Upper lobe of right lung (tissue), 1 donor: ENCODE measurements around the gene C21orf58. TPM values are rescaled to one million over a fixed set of nuclear protein-coding genes. Genes with fewer than 3 reads are reported as not detected.
"Not testable (repeated sequence)": the region's sequence is repeated elsewhere in the genome, so short reads cannot be mapped to it uniquely, and the experiment has no call there.

ENCODE experiments used
- ATAC-seq: fragments of 200-7000 bp; cut with Tn5 transposase; one replicate; pipeline ENCODE4 v1.9.1; 2020; ENCODE audit warnings: mild to moderate bottlenecking, moderate library complexity
- DNase-seq: peaks from one replicate; pipeline ENCODE4 v3.0.0-alpha.2; 2020
- H3K27ac ChIP-seq: fragments of 200-600 bp; one replicate; pipeline ENCODE4 v1.8.0; 2022
- H3K27me3 ChIP-seq: fragments of 200-600 bp; one replicate; pipeline ENCODE4 v1.8.0; 2022; ENCODE audit warnings: mild to moderate bottlenecking
- H3K36me3 ChIP-seq: fragments of 200-600 bp; one replicate; pipeline ENCODE4 v1.8.0; 2022
- H3K4me1 ChIP-seq: fragments of 200-600 bp; one replicate; pipeline ENCODE4 v1.8.0; 2022
- H3K4me3 ChIP-seq: fragments of 200-600 bp; one replicate; pipeline ENCODE4 v1.8.0; 2022; ENCODE audit warnings: mild to moderate bottlenecking
- H3K9me3 ChIP-seq: fragments of 200-600 bp; one replicate; pipeline ENCODE4 v1.8.0; 2022
- intact Hi-C: fragments of 100-400 bp; cut with DNase I; formaldehyde crosslinking; loops from one replicate; pipeline ENCODE4 v1.11.0; 2022
- total RNA-seq: library from RNA; stranded (reverse); fragmentation: NEBNext Ultra II Directional; extraction: Animal tissue kit (Norgen Biotek cat#: 25700); gene quantifications from one replicate; pipeline ENCODE4 v1.2.1, GENCODE V29; 2021
- TF ChIP-seq, protein P1 (sequence below): fragments of 200-600 bp; IDR thresholded peaks from one replicate; pipeline ENCODE4 v1.8.0; 2022; ENCODE audit warnings: antibody characterized with exemption
- donor health status: DM: no; HTN: yes; CAD: no; lungs with severe emphysema.

The C21orf58 gene
- total RNA-seq, 1 donor from 2014 or later: 2.3 TPM

DNA sequence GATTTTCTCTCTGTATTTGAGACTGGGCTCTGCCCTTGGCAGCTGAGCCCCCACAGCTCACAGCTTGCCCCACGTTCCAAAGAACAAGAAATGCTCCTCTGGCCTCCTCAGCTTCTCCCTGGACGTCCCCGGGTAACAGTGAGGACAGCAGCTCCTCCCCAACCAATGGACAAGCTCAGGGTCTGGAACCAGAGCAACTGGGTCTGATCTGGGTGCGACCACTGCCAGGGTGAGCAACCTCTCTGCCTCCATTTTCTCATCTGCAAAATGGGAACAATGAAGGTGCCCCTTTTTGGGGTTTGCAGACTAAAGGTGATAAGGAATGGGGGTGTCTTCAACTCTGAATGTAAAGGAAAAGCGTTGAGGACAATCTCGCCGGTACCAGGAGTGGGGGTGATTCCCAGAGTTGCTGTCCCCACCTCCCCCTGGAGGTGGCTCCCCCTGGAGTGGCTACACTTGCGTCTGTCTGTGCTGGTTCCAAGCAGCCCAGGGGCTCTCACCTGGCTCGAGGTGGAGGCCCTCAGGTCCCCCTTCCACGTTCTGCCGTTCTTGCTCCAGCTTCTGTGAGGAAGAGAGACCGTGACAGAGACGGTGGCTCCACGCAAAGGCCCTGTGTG, 6.9 kb downstream of the C21orf58 start:
- H3K4me3 ChIP-seq: no peak overlapping the region
- no peaks in the 10 kb centered on the region for H3K36me3 ChIP-seq
- H3K27ac ChIP-seq: no peak overlapping the region
- DNase-seq (no peak), ATAC-seq (no peak)
- intact Hi-C loops: no loop called here
- no peaks in the 10 kb centered on the region for H3K9me3 ChIP-seq
- no peaks in the 10 kb centered on the region for H3K27me3 ChIP-seq
- TF ChIP-seq, protein P1, sequence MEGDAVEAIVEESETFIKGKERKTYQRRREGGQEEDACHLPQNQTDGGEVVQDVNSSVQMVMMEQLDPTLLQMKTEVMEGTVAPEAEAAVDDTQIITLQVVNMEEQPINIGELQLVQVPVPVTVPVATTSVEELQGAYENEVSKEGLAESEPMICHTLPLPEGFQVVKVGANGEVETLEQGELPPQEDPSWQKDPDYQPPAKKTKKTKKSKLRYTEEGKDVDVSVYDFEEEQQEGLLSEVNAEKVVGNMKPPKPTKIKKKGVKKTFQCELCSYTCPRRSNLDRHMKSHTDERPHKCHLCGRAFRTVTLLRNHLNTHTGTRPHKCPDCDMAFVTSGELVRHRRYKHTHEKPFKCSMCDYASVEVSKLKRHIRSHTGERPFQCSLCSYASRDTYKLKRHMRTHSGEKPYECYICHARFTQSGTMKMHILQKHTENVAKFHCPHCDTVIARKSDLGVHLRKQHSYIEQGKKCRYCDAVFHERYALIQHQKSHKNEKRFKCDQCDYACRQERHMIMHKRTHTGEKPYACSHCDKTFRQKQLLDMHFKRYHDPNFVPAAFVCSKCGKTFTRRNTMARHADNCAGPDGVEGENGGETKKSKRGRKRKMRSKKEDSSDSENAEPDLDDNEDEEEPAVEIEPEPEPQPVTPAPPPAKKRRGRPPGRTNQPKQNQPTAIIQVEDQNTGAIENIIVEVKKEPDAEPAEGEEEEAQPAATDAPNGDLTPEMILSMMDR: no peak
- H3K4me1 ChIP-seq: no peaks in the 10 kb centered on the region

- Histone ChIP-seq H3K9me3 (no peaks in the 10 kb centered on the region), H3K36me3 (no peaks in the 10 kb centered on the region), H3K4me1 (no peaks in the 10 kb centered on the region), H3K27ac (no peak overlapping the region), H3K4me3 (no peak overlapping the region), H3K27me3 (no peaks in the 10 kb centered on the region)
- TF ChIP-seq, protein P1: no peak
- ATAC-seq: no peak
- intact Hi-C loops: no loop called here
- no peak for DNase-seq
Measured at GRCh38 chr21:46314441-46315020, 9.1 kb downstream of the C21orf58 start.

DNA sequence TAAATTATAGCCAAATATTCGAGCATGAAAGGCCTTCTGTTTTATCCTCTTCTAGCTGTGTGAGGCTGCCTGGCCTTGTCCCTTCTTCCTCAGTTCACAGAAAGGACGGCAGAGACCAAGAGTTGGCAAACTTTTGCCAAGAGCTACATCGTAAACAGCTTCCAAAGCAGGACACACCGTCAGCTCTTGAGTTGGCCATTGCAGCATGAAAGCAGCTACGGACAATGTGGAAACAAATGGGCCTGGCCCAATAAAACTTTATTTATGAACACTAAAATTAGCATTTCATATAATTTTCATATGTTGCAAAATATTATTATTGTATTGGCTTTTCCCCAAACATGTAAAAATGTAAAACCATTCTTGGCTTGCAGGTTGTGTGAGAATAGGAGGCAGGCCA, 10.7 kb downstream of the C21orf58 start:
- ATAC-seq (no peak), DNase-seq (no peak)
- TF ChIP-seq, protein P1: no peak
- no peaks in the 10 kb centered on the region for H3K36me3 ChIP-seq
- no peak overlapping the region for H3K4me3 ChIP-seq
- H3K4me1 ChIP-seq: no peaks in the 10 kb centered on the region
- no peaks in the 10 kb centered on the region for H3K27me3 ChIP-seq
- no peaks in the 10 kb centered on the region for H3K9me3 ChIP-seq
- intact Hi-C loops: no loop called here
- H3K27ac ChIP-seq: no peak overlapping the region

- no peaks in the 10 kb centered on the region for H3K9me3 ChIP-seq
- ATAC-seq (no peak), DNase-seq (no peak)
- no peaks in the 10 kb centered on the region for H3K27me3 ChIP-seq
- H3K4me1 ChIP-seq: no peaks in the 10 kb centered on the region
- intact Hi-C loops: no loop called here
- H3K27ac ChIP-seq: no peak overlapping the region
- H3K36me3 ChIP-seq: no peaks in the 10 kb centered on the region
- H3K4me3 ChIP-seq: no peak overlapping the region
- TF ChIP-seq, protein P1: no peak
Measured at GRCh38 chr21:46311568-46311967, 12.1 kb downstream of the C21orf58 start.

DNA sequence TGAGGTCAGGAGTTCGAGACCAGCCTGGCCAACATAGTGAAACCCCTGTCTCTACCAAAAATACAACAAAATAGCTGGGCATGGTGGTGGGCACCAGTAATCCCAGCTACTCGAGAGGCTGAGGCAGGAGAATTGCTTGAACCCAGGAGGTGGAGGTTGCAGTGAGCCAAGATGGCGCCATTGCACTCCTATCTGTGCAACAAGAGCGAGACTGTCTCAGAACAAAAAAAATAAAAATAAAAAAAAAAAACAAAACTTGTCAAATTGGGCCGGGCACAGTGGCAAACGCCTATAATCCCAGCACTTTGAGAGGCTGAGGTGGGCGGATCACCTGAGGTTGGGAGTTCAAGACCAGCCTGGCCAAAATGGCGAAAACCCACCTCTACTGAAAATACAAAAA, 13.4 kb downstream of the C21orf58 start:
- H3K9me3 ChIP-seq, H3K27me3 ChIP-seq, ATAC-seq, H3K4me1 ChIP-seq, H3K27ac ChIP-seq, H3K36me3 ChIP-seq, intact Hi-C loops, DNase-seq, H3K4me3 ChIP-seq: not testable (repeated sequence)

DNA sequence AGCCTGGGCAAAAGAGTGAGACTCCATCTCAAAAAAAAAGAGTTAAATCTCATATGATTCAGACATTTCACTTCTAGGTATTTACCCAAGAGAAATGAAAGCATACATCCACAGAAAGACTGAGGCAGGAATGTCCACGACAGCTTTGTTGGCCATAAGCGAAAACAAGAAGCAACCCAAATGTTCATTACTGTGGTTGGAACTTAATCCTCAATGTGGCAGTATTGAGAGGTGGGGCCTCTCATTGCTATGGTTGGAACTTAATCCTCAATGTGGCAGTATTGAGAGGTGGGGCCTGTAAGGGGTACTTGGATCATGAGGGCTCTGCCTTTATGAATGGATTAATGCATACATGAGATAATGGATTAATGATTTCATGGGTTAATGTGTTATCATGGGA, 15.2 kb downstream of the C21orf58 start:
- H3K9me3 ChIP-seq: no peaks in the 10 kb centered on the region
- no peak for ATAC-seq
- H3K27ac ChIP-seq: no peak overlapping the region
- H3K27me3 ChIP-seq: no peaks in the 10 kb centered on the region
- DNase-seq: no peak
- H3K4me3 ChIP-seq: no peak overlapping the region
- H3K4me1 ChIP-seq: no peaks in the 10 kb centered on the region
- no peaks in the 10 kb centered on the region for H3K36me3 ChIP-seq
- intact Hi-C loops: no loop called here
- TF ChIP-seq, protein P1: no peak
